ENCODE results near the gene C1QTNF6. TPM values are rescaled to one million over a fixed set of nuclear protein-coding genes. Genes with fewer than 3 reads are reported as not detected.

C1QTNF6 gene
- total RNA-seq, 1 experiment from 2014 or later, result 6.3 TPM

DNA sequence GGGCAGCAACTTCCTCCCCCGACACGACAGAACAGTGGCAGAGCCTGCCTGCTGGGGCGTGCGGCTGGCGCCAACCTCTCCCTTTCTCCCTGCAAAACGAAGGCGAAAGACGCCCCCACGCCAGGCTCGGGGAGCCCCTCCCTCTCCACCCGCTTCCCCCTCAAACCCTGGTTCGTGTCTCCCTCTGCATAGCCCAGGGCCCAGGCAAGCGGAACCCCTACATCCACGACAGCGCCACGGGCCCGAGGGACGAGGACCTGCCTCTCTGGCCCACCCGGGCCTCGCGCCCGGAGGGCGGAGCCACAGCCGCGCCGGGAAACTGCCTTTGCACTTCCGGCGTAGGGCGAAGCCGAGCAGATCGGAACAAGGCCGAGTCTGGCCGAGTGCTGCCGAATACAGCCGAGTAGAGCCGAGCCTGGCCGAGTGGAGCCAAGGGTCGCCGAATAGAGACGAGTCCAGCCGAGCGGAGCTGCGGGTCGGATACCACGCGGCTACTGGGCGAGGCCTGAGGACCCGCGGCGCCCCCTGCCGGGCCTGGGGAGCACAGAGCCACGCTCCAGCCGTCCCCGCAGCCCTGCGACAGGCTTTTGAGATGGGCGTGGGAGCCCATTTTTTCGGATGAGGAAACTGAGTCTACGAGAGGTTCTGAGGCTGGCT, 11.2 kb upstream of the C1QTNF6 start:
- BruUV-seq (replicated peaks), result no TSS peak
- peak overlapping the region; percentile 65 for H3K4me3 ChIP-seq (ENCODE audit: low read depth, low read length, poor library complexity, severe bottlenecking)
- peaks cover 15% of the 10 kb centered on the region for H3K4me1 ChIP-seq (ENCODE audit: insufficient read depth, low read length, poor library complexity, severe bottlenecking)
- H3K27ac ChIP-seq (ENCODE audit: low read depth, low read length, poor library complexity, severe bottlenecking), result peak overlapping the region; percentile 88
- POLR2A ChIA-PET (ENCODE audit: low non-redundant PET), result no interaction called here
- no peaks in the 10 kb centered on the region for H3K27me3 ChIP-seq (replicated peaks; ENCODE audit: insufficient read depth, low read depth, low read length, poor library complexity)
- DNase-seq (ENCODE audit: low spot score), result peak; percentile 98
- no peaks in the 10 kb centered on the region for H3K9me3 ChIP-seq (ENCODE audit: low read depth, low read length, poor library complexity, severe bottlenecking)
- intact Hi-C loops (cut with micrococcal nuclease; ENCODE audit: unreplicated experiment), result loop anchor here (1.0 to 5.0 kb wide), 2 partner anchors 33 to 122 kb away; no protein-coding TSS in a partner anchor
- H3K36me3 ChIP-seq (ENCODE audit: insufficient read depth, low read length, poor library complexity, severe bottlenecking), result no peaks in the 10 kb centered on the region
- CTCF ChIA-PET, result interaction anchor here (0.6 to 1.0 kb wide), 5 partner anchors 11 to 363 kb away, joined by 3 to 9 read pairs (median 6); partner anchors contain the start of gene C1QTNF6
- TF ChIP-seq CTCF (conservative IDR thresholded peaks at IDR 0.05; ENCODE audit: low read depth, low read length) (peak; percentile 77), EZH2 (IDR thresholded peaks at IDR 0.05; ENCODE audit: borderline replicate concordance, low read depth, low read length, poor library complexity, severe bottlenecking) (no peak)

DNA sequence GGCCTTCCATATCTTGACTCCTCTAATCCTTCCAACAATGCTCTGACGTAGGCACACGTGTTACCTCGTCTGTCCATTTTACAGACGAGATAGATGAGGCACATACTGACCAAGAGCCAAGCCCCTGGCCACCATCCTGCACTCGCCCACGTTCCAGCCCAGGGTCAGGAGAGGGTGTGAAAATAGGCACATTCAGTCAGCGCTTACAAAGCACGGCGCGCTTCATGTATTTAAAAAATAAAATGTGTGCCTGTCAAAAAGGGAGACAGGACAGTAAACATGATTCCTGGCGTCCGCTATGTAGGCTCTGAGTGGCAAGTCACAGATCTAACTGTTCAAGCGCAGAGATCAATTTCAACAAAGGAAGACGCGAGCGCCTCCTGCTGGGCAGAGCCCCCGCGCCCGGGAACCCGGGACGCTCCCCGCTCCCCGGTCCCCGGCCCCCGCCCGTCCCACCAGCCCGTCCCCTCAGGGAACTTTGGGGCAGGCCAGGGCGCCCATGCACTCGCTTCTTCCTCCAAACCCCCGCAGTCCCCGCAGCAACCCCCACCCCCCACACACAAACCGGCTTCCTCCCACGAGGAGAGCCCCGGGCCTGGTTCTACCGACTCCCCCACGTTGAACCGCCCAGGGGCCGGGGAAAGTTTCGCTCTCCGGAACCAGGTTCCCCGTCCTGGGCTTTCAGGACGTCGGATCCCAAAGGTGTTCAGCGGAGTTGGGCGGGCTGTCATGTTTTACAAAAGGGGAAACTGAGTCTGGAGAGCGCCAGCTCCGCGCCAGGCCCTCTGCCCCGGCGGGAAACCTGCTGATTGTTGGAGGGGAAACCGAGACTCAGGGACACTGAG, 10.4 kb upstream of the C1QTNF6 start:
- BruUV-seq (replicated peaks), result no TSS peak
- Histone ChIP-seq H3K4me3 (ENCODE audit: low read depth, low read length, poor library complexity, severe bottlenecking) (peak overlapping the region; percentile 65), H3K27me3 (replicated peaks; ENCODE audit: insufficient read depth, low read depth, low read length, poor library complexity) (no peaks in the 10 kb centered on the region), H3K9me3 (ENCODE audit: low read depth, low read length, poor library complexity, severe bottlenecking) (no peaks in the 10 kb centered on the region), H3K4me1 (ENCODE audit: insufficient read depth, low read length, poor library complexity, severe bottlenecking) (peaks cover 15% of the 10 kb centered on the region), H3K27ac (ENCODE audit: low read depth, low read length, poor library complexity, severe bottlenecking) (peak overlapping the region; percentile 88), H3K36me3 (ENCODE audit: insufficient read depth, low read length, poor library complexity, severe bottlenecking) (no peaks in the 10 kb centered on the region)
- ChIA-PET CTCF (interaction anchor here (0.6 to 1.5 kb wide), 5 partner anchors 11 to 178 kb away, joined by 3 to 9 read pairs (median 6); partner anchors contain the start of gene C1QTNF6), POLR2A (ENCODE audit: low non-redundant PET) (no interaction called here)
- peak; percentile 84 for DNase-seq (ENCODE audit: low spot score)
- TF ChIP-seq CTCF (conservative IDR thresholded peaks at IDR 0.05; ENCODE audit: low read depth, low read length), result peak; percentile 84
- no peak for TF ChIP-seq EZH2 (IDR thresholded peaks at IDR 0.05; ENCODE audit: borderline replicate concordance, low read depth, low read length, poor library complexity, severe bottlenecking)
- intact Hi-C loops (cut with micrococcal nuclease; ENCODE audit: unreplicated experiment), result loop anchor here (1.0 to 5.0 kb wide), 2 partner anchors 32 to 121 kb away; no protein-coding TSS in a partner anchor

DNA sequence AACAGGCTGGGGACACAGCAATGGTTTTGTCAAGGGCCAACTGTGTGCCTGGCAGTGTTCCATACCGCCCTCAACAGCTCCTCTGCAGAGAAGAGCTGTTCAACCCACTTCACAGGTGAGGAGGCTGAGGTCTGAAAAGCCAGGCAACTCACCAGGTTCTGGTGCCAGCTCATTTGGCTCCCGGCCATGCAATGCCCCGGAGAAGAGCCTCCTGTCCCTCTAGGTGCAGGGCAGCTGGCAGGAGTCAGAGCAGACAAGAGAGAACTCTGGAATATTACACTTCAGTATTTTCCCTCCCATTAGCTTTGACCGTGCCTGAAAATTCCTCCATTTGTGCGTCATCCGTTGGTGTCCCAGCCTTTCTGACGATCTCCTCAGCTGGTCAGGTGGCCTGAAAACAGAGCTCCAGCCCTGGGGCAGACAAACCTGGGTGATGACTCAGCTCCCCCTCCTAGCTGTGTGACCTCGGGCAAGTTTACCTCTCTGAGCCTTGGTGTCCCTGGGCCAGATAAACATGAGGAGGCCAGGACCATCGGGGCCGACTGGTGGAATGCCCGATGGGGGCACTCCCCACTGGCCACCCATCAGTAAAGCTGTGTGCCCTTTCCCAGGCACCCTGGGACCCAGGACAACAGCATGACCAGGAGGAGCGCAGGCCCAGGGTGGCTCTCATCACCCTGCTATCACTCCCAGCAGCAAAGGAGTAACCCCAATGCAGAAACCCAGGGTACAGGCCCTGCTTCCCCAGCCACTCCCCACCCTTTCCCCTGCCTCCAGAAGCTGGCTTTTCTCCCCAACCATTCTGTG, 9.6 kb upstream of the C1QTNF6 start:
- Histone ChIP-seq H3K9me3 (ENCODE audit: low read depth, low read length, poor library complexity, severe bottlenecking) (peaks cover 6% of the 10 kb centered on the region), H3K4me1 (ENCODE audit: insufficient read depth, low read length, poor library complexity, severe bottlenecking) (peaks cover 15% of the 10 kb centered on the region), H3K4me3 (ENCODE audit: low read depth, low read length, poor library complexity, severe bottlenecking) (peak overlapping the region; percentile 65), H3K27me3 (replicated peaks; ENCODE audit: insufficient read depth, low read depth, low read length, poor library complexity) (no peaks in the 10 kb centered on the region), H3K27ac (ENCODE audit: low read depth, low read length, poor library complexity, severe bottlenecking) (peak overlapping the region; percentile 88), H3K36me3 (ENCODE audit: insufficient read depth, low read length, poor library complexity, severe bottlenecking) (no peaks in the 10 kb centered on the region)
- TF ChIP-seq EZH2 (IDR thresholded peaks at IDR 0.05; ENCODE audit: borderline replicate concordance, low read depth, low read length, poor library complexity, severe bottlenecking) (no peak), CTCF (conservative IDR thresholded peaks at IDR 0.05; ENCODE audit: low read depth, low read length) (no peak)
- DNase-seq (ENCODE audit: low spot score), result no peak
- ChIA-PET POLR2A (ENCODE audit: low non-redundant PET) (no interaction called here), CTCF (interaction anchor here (0.6 to 1.5 kb wide), 2 partner anchors 10 to 30 kb away, joined by 3 read pairs; partner anchors contain the start of gene C1QTNF6)
- intact Hi-C loops (cut with micrococcal nuclease; ENCODE audit: unreplicated experiment), result loop anchor here (5.0 kb wide), 1 partner anchor 120 kb away; no protein-coding TSS in a partner anchor
- BruUV-seq (replicated peaks), result no TSS peak

All from A673 (cell line).